Right hindlimb (tissue), 1 donor: ENCODE results near the gene NBEAL2.

Source experiments
- DNase-seq: peaks from one replicate; pipeline ENCODE4 v3.0.0-alpha.2; 2018

The NBEAL2 gene

DNA sequence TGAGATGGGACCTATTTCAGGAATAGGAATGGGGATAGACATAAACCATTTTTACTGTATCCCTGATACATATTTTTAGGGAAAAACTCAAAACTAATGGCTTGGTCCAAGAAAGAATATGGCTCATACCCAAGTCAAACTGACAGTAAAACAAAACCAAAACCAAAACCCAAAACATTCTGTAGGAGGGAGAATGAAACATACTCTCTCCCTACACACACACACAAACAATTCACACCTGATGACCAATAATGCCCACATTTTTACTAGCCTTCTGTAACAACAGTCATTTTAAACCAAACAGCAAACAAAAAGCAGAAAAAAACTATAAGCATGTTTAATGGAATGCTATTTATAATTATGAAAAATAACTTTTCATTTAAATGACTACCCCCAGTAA, 74.9 kb downstream of the NBEAL2 start:
- no peak for DNase-seq

DNA sequence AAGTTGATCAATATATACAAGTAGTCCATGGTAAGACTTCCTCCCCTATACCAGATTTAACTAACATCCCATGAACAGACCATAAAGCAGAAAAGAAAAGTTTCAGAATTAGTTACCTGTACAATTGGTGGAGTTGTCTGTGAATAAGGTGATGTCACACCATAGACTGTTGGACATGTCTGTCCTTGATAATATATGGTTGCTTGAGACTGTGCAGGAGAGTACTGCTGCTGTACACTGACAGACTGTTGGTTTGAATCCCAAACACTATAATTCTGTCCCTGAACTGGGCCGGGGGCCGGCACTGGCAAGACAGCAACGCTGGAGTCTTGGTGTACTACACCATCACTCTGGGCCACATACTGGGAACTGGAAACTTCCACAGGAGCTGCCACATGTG, 77.2 kb downstream of the NBEAL2 start:
- no peak for DNase-seq

DNA sequence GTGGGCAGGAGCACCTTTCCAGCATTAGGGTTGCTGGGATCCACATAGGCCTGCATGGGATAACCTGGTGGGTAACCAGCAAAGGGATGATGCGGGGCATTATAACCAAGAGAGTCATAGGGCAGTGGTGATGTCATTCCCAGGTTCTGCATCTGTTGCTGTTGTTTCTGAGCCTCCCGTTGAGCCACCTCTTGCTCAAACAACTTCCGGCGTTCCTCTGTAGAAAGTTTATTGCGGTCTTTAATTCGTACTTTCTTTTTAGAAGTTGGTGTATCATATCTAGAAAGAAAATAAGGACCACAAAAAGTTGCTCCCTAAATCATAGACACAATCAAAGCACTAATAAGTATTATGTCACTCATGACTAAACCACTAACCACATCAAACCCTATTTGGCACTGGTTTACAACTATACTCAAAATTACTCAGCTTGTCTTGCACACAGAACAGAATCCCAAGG, 77.8 kb downstream of the NBEAL2 start:
- DNase-seq = no peak
